WTC11 (cell line): ENCODE measurements around the gene SH3BP2. TPM values are rescaled to one million over a fixed set of nuclear protein-coding genes. Genes with fewer than 3 reads are reported as not detected.

Experiments used
- ATAC-seq: fragments of 200-7000 bp; cut with Tn5 transposase; 2 replicates; pipeline ENCODE4 v1.10.0; 2021; ENCODE audit warnings: mild to moderate bottlenecking, moderate library complexity
- CTCF ChIA-PET: fragments of 300-600 bp; sonication (Branson Sonifier 250); formaldehyde crosslinking; loops from one replicate; lab custom pipeline; 2021; ENCODE audit warnings: antibody characterized with exemption; lab: Charles Lee
- POLR2A ChIA-PET: fragments of 350-600 bp; sonication (Branson Sonifier 250); formaldehyde crosslinking; loops from one replicate; lab custom pipeline; 2021; ENCODE audit warnings: antibody characterized with exemption; lab: Charles Lee
- DNase-seq: peaks from one replicate; pipeline ENCODE4 v3.0.0; 2021; ENCODE audit warnings: low spot score
- H3K27ac Mint-ChIP-seq: 2 replicates; pipeline ENCODE4 v1.8.0; 2021; ENCODE audit warnings: mixed read lengths
- H3K27me3 Mint-ChIP-seq: 2 replicates; pipeline ENCODE4 v1.8.0; 2021; ENCODE audit warnings: low read depth, mild to moderate bottlenecking, moderate library complexity, mixed read lengths
- H3K36me3 Mint-ChIP-seq: 2 replicates; pipeline ENCODE4 v1.8.0; 2021; ENCODE audit warnings: mixed read lengths
- H3K4me1 Mint-ChIP-seq: 2 replicates; pipeline ENCODE4 v1.8.0; 2022; ENCODE audit warnings: mixed read lengths
- H3K4me3 Mint-ChIP-seq: 2 replicates; pipeline ENCODE4 v1.8.0; 2021; ENCODE audit warnings: mild to moderate bottlenecking, moderate library complexity, mixed read lengths
- H3K9me3 Mint-ChIP-seq: 2 replicates; pipeline ENCODE4 v1.8.0; 2021; ENCODE audit warnings: mixed read lengths
- ATF1 ChIP-seq: sonication (generic); formaldehyde crosslinking; IDR thresholded peaks from 2 replicates; pipeline ENCODE4 v1.8.1; 2023; ENCODE audit warnings: mild to moderate bottlenecking, moderate library complexity, missing genetic modification reagents
- E2F4 ChIP-seq: sonication (generic); formaldehyde crosslinking; IDR thresholded peaks from 2 replicates; pipeline ENCODE4 v1.8.1; 2022; ENCODE audit warnings: low read depth, mild to moderate bottlenecking, moderate library complexity, missing genetic modification reagents, borderline replicate concordance
- EMX1 ChIP-seq: fragments of 250-450 bp; sonication (Bioruptor Pico); IDR thresholded peaks from 2 replicates; pipeline ENCODE4 v1.8.0; 2021; ENCODE audit warnings: mild to moderate bottlenecking
- FOXP1 ChIP-seq: sonication (generic); formaldehyde crosslinking; IDR thresholded peaks from 2 replicates; pipeline ENCODE4 v1.8.0; 2022; ENCODE audit warnings: missing genetic modification reagents, mild to moderate bottlenecking, moderate library complexity, borderline replicate concordance
- GTF2I ChIP-seq: fragments of 250-450 bp; sonication (Bioruptor Pico); conservative IDR thresholded peaks from 2 replicates; pipeline ENCODE4 v1.4.0; 2021; ENCODE audit warnings: mild to moderate bottlenecking
- JAZF1 ChIP-seq: fragments of 250-450 bp; sonication (Bioruptor Pico); IDR thresholded peaks from 2 replicates; pipeline ENCODE4 v1.9.0; 2021; ENCODE audit warnings: moderate library complexity, mild to moderate bottlenecking, inconsistent platforms
- KAT7 ChIP-seq: sonication (generic); formaldehyde crosslinking; IDR thresholded peaks from 2 replicates; pipeline ENCODE4 v1.8.1; 2023; ENCODE audit warnings: missing genetic modification reagents, mild to moderate bottlenecking, borderline replicate concordance
- MYBL2 ChIP-seq: sonication (generic); formaldehyde crosslinking; IDR thresholded peaks from 2 replicates; pipeline ENCODE4 v1.8.1; 2023; ENCODE audit warnings: mild to moderate bottlenecking, moderate library complexity, missing genetic modification reagents
- SP1 ChIP-seq: sonication (generic); formaldehyde crosslinking; conservative IDR thresholded peaks from 2 replicates; pipeline ENCODE4 v1.8.1; 2022; ENCODE audit warnings: missing genetic modification reagents
- TEAD1 ChIP-seq: sonication (generic); formaldehyde crosslinking; IDR thresholded peaks from 2 replicates; pipeline ENCODE4 v1.8.0; 2022; ENCODE audit warnings: mild to moderate bottlenecking, missing genetic modification reagents
- ZBTB43 ChIP-seq: sonication (generic); formaldehyde crosslinking; IDR thresholded peaks from 2 replicates; pipeline ENCODE4 v1.8.1; 2023; ENCODE audit warnings: mild to moderate bottlenecking, missing genetic modification reagents
- ZNF219 ChIP-seq: sonication (generic); formaldehyde crosslinking; IDR thresholded peaks from 2 replicates; pipeline ENCODE4 v1.8.0; 2023; ENCODE audit warnings: missing genetic modification reagents, mild to moderate bottlenecking, borderline replicate concordance
- total RNA-seq: library from RNA; stranded (reverse); gene quantifications from 3 replicates; pipeline ENCODE4 v1.2.3, GENCODE V29; 2021
- TF ChIP-seq, protein P1 (sequence below): sonication (generic); formaldehyde crosslinking; IDR thresholded peaks from 2 replicates; pipeline ENCODE4 v1.8.0; 2022; ENCODE audit warnings: mild to moderate bottlenecking, missing genetic modification reagents
- TF ChIP-seq, protein P2 (sequence below): fragments of 250-450 bp; sonication (Bioruptor Pico); conservative IDR thresholded peaks from 2 replicates; pipeline ENCODE4 v1.9.0; 2021; ENCODE audit warnings: mild to moderate bottlenecking
- TF ChIP-seq, protein P3 (sequence below): sonication (generic); formaldehyde crosslinking; conservative IDR thresholded peaks from 2 replicates; pipeline ENCODE4 v1.8.1; 2022; ENCODE audit warnings: mild to moderate bottlenecking, missing genetic modification reagents
- TF ChIP-seq, protein P4 (sequence below): sonication (generic); formaldehyde crosslinking; IDR thresholded peaks from 2 replicates; pipeline ENCODE4 v1.8.0; 2022; ENCODE audit warnings: mild to moderate bottlenecking, missing genetic modification reagents

The SH3BP2 gene
- total RNA-seq, 1 experiment from 2014 or later, result 49.1 TPM

DNA sequence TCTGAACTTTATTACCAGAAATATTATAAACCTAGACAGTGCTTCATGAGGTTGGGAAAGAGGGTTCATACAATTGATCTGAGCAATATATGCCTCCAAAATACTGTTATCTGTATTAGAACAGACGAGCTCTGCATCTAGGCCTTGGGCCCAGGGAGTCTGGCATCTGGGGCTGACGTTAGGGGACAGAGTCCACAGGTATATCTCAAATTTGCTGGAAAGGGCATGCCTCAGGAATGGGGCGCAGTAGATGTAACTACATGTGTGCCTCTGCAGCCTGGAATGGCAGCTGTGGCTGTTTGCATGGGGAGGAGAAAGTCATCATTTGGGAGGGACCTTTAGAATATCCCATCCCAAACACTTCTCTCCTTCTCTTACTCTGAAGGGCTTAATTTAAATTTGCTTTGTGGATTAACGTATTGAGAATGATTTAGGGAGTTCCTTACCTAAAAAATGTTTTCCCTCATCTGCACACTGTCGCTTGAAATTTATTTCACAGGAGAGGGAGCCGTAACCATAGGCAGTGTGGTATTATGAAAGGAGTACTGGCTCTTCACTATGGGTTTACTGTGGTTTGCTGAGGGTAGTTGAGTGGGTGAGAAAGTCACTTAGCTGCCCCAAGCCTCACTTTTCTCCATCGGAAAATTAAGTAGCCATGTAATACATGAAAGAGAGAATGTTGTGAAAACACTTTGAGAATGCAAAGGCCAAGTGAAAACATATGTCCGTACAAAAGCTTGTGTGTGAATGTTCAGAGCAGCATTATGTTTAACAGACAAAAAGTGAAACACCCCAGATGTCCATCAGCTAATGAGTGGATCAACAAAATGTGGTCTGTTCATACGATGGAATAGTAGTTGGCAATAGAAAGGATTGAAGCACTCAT, 56.6 kb downstream of the SH3BP2 start (continued):
- TF ChIP-seq, protein P1, sequence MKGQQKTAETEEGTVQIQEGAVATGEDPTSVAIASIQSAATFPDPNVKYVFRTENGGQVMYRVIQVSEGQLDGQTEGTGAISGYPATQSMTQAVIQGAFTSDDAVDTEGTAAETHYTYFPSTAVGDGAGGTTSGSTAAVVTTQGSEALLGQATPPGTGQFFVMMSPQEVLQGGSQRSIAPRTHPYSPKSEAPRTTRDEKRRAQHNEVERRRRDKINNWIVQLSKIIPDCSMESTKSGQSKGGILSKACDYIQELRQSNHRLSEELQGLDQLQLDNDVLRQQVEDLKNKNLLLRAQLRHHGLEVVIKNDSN (CRISPR knock-in tag), result no peak

DNA sequence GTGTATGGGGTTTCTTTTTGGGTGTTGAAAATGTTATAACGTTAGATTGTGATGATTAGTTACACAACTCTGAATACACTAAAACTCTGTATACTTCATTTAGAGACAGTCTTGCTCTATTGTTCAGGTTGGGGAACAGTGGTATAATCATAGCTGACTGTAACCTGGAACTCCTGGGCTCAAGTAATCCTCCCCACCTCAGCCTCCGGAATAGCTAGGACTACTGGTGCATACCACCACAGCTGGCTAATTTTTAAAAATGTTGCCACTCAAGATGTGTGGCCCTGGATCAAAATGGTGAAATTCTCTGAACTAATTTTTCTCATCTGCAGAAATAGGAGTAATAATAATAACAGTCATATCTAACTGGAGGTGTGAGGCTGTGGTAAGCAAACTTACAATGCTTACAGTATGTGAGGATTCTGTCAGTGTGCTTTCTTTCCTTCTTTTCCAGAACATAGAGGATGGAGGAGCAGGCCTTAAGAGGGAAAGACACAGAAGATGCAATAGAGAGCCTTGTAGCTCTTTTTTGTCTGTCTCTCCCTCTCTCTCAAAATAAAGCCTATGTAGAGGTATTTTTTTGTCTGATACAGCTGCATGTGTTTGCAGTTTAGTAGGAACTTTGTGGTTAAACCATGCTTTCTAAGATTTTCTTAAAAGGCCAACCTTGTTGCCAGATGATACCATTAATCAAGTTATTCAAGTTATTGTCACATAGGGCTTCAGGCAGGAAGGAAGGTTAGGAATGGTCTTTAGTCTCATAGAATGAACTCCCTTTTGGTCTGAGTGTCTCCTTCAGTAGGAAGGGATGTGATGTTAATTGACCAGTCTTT, 58.3 kb downstream of the SH3BP2 start:
- ChIA-PET POLR2A (no interaction called here), CTCF (interaction anchor here (0.6 to 0.7 kb wide), 2 partner anchors 10 to 299 kb away, joined by 3 to 5 read pairs; no protein-coding TSS in a partner anchor)
- Mint-ChIP-seq H3K36me3 (peaks cover 15% of the 10 kb centered on the region; the same call in 1 of the 2 replicates), H3K4me1 (peaks cover 13% of the 10 kb centered on the region), H3K27ac (peak overlapping the region; percentile 86), H3K27me3 (no peaks in the 10 kb centered on the region), H3K9me3 (no peaks in the 10 kb centered on the region), H3K4me3 (no peak overlapping the region)
- no peak for ATAC-seq
- TF ChIP-seq, protein P2, sequence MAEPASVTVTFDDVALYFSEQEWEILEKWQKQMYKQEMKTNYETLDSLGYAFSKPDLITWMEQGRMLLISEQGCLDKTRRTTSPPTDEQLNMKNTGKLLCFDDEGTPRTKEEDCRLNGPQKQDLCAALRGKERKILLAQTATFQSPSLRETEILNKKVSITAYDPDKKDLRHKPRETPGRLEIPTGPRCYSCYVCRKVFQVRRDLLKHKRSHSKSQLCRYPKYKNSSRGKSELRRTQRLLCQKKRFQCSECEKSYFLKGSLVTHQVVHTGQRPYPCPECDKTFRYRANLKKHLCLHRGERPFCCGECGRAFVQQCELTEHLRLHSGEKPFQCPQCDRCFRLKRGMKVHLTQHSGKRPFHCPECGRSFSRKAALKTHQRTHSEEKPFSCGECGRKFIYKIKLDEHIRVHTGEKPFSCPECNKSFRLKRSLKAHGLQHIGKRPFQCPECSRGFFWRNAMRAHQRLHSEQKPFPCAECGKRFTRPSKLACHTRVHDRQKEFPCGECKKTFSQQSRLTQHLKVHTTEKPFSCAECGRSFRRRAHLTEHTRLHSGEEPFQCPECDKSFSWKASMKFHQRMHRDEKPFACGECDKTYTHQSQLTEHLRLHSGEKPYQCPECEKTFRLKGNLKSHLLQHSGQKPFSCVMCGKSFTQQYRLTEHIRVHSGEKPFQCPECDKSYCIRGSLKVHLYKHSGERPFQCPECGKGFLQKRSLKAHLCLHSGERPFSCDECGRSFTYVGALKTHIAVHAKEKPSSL (CRISPR knock-in tag), result no peak
- TF ChIP-seq, protein P3, sequence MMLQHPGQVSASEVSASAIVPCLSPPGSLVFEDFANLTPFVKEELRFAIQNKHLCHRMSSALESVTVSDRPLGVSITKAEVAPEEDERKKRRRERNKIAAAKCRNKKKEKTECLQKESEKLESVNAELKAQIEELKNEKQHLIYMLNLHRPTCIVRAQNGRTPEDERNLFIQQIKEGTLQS (CRISPR knock-in tag), result no peak
- TF ChIP-seq TEAD1 (CRISPR knock-in tag), result no peak
- TF ChIP-seq JAZF1, result no peak
- no peak for TF ChIP-seq ZNF219 (CRISPR knock-in tag)
- no peak for DNase-seq

GRCh38 chr4:2852481-2852921, 59.6 kb downstream of the SH3BP2 start:
- Mint-ChIP-seq H3K27me3 (no peaks in the 10 kb centered on the region), H3K36me3 (peaks cover 15% of the 10 kb centered on the region; the same call in 1 of the 2 replicates), H3K9me3 (no peaks in the 10 kb centered on the region), H3K27ac (peak overlapping the region; percentile 50; the same call in 1 of the 2 replicates), H3K4me1 (peaks cover 12% of the 10 kb centered on the region), H3K4me3 (no peak overlapping the region)
- ATAC-seq (no peak), DNase-seq (no peak)
- POLR2A ChIA-PET, result no interaction called here
- CTCF ChIA-PET, result interaction anchor here (0.7 kb wide), 2 partner anchors 10 to 38 kb away, joined by 3 to 4 read pairs; no protein-coding TSS in a partner anchor
- TF ChIP-seq FOXP1 (CRISPR knock-in tag) (no peak), E2F4 (CRISPR knock-in tag) (no peak)

- no peaks in the 10 kb centered on the region for H3K9me3 Mint-ChIP-seq
Observed at GRCh38 chr4:2855584-2855983, 62.7 kb downstream of the SH3BP2 start.

More at GRCh38 chr4:2855584-2855983, 62.7 kb downstream of the SH3BP2 start:
- CTCF ChIA-PET, result interaction anchor here (0.6 kb wide), 1 partner anchor 55 kb away, joined by 3 read pairs; no protein-coding TSS in a partner anchor
- POLR2A ChIA-PET, result interaction anchor here (0.7 kb wide), 1 partner anchor 618 kb away, joined by 4 read pairs; no protein-coding TSS in a partner anchor
- DNase-seq (no peak), ATAC-seq (no peak)
- Mint-ChIP-seq H3K36me3 (peaks cover 15% of the 10 kb centered on the region; the same call in 1 of the 2 replicates), H3K4me3 (no peak overlapping the region), H3K27ac (peak overlapping the region; percentile 33; the same call in 1 of the 2 replicates), H3K27me3 (no peaks in the 10 kb centered on the region), H3K4me1 (peaks cover 22% of the 10 kb centered on the region)
- TF ChIP-seq, protein P4, sequence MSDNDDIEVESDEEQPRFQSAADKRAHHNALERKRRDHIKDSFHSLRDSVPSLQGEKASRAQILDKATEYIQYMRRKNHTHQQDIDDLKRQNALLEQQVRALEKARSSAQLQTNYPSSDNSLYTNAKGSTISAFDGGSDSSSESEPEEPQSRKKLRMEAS (CRISPR knock-in tag), result no peak
- TF ChIP-seq ZBTB43 (CRISPR knock-in tag), result no peak
- no peak for TF ChIP-seq MYBL2 (CRISPR knock-in tag)
- TF ChIP-seq EMX1, result no peak
- TF ChIP-seq ATF1 (CRISPR knock-in tag), result no peak
- no peak for TF ChIP-seq KAT7 (CRISPR knock-in tag)
- TF ChIP-seq SP1 (CRISPR knock-in tag), result no peak
- TF ChIP-seq GTF2I (CRISPR knock-in tag), result no peak
